RWPE1 (cell line): ENCODE measurements around the gene PCDH15.

Experiments
- CTCF ChIA-PET: fragments of 350-600 bp; sonication (Branson Sonifier 250); formaldehyde crosslinking; extraction: SDS; loops from one replicate; lab custom pipeline; 2021; lab: Yijun Ruan, JAX
- POLR2A ChIA-PET: fragments of 400-600 bp; formaldehyde crosslinking; extraction: SDS; loops from one replicate; lab custom pipeline; 2020; ENCODE audit warnings: antibody characterized with exemption; ENCODE audit not compliant: low non-redundant PET; lab: Yijun Ruan, JAX
- DNase-seq: peaks from one replicate; pipeline ENCODE4 v3.0.0; 2012; ENCODE audit warnings: low spot score
- H3K27ac ChIP-seq: fragments of 450-650 bp; 2 replicates; pipeline ENCODE4 v1.5.1; 2017
- TF ChIP-seq, protein P1 (sequence below): fragments of 450-650 bp; conservative IDR thresholded peaks from 2 replicates; pipeline ENCODE4 v1.5.1; 2017; ENCODE audit warnings: low read depth, mild to moderate bottlenecking

PCDH15 gene

DNA sequence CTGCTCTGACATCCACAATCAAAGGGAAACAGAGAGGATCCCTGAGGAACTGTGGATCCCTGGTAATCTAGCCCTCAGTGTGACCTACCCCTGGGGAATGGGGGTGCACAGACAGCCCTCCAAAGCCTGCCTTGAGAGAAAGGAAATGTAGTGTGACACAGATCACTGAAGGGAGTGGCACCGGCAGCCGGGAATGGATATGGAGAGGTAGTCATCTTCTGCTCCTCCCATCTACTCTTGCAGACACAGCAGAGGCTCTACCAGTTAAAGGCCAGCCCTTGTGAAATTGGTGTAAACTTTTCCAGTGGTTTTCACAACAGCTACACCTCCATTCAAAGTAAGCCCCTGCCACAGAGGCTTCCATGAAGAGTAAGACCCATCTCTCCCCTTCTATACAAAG lies 144.4 kb downstream of the PCDH15 start:
- ChIA-PET POLR2A (no interaction called here), CTCF (no interaction called here)
- TF ChIP-seq, protein P1, sequence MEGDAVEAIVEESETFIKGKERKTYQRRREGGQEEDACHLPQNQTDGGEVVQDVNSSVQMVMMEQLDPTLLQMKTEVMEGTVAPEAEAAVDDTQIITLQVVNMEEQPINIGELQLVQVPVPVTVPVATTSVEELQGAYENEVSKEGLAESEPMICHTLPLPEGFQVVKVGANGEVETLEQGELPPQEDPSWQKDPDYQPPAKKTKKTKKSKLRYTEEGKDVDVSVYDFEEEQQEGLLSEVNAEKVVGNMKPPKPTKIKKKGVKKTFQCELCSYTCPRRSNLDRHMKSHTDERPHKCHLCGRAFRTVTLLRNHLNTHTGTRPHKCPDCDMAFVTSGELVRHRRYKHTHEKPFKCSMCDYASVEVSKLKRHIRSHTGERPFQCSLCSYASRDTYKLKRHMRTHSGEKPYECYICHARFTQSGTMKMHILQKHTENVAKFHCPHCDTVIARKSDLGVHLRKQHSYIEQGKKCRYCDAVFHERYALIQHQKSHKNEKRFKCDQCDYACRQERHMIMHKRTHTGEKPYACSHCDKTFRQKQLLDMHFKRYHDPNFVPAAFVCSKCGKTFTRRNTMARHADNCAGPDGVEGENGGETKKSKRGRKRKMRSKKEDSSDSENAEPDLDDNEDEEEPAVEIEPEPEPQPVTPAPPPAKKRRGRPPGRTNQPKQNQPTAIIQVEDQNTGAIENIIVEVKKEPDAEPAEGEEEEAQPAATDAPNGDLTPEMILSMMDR: no peak

GRCh38 chr10:54653518-54653917 lies 147.5 kb downstream of the PCDH15 start:
- TF ChIP-seq, protein P1: no peak
- no peak overlapping the region for H3K27ac ChIP-seq
- ChIA-PET CTCF (no interaction called here), POLR2A (no interaction called here)
- no peak for DNase-seq

More for the DNA sequence above, 144.4 kb downstream of the PCDH15 start:
- DNase-seq: no peak
- H3K27ac ChIP-seq: no peak overlapping the region

GRCh38 chr10:54650547-54650946 lies 150.5 kb downstream of the PCDH15 start:
- H3K27ac ChIP-seq: no peak overlapping the region
- ChIA-PET CTCF (interaction anchor here (0.5 to 0.7 kb wide), 2 partner anchors 210 to 983 kb away, joined by 3 to 4 read pairs; no protein-coding TSS in a partner anchor), POLR2A (no interaction called here)
- TF ChIP-seq, protein P1: no peak
- no peak for DNase-seq

- ChIA-PET CTCF (interaction anchor here (0.6 kb wide), 1 partner anchor 827 kb away, joined by 5 read pairs; no protein-coding TSS in a partner anchor), POLR2A (no interaction called here)
- H3K27ac ChIP-seq: no peak overlapping the region
- DNase-seq: no peak
- TF ChIP-seq, protein P1: no peak
These were observed 179.0 kb downstream of the PCDH15 start for GRCh38 chr10:54622017-54622416.

DNA sequence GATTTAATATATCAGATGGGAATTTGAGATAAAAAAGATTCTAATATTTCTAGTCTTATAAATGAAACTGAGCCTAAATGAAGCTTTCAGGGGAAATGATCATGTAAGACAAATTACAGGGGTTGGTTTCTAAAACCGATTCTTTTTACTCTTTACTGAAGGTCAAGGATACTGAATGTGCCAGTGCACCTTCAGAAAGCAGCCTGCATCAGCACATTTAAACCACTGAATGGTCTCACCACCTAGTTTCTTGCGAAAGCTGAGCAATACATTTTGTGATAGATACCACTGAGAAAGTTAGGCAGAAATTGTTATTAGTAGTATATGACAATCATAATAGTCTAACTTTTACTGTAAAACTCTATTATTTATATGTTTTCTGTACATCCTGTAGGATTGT lies 180.7 kb downstream of the PCDH15 start:
- CTCF ChIA-PET: interaction anchor here (0.6 kb wide), 1 partner anchor 346 kb away, joined by 3 read pairs; no protein-coding TSS in a partner anchor
- H3K27ac ChIP-seq: no peak overlapping the region
- TF ChIP-seq, protein P1: no peak
- POLR2A ChIA-PET: no interaction called here
- no peak for DNase-seq

DNA sequence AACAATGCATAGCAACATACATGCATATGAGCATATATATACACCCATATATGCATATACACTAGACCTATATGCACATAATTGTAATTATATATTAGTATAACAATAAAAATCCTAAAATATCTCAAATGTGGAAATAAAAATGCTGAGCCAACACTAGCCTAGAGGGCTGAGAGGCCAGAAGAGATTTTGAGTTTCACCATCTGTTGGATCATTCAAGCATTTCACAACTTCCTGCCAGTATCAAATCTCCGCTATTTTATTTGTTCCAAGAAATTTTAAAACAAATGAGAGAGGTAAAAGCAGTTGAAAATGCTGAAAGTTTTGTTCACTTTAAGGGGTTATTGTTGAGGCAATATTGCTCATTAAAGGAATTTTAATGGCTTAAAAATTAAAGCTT lies 187.0 kb downstream of the PCDH15 start:
- TF ChIP-seq, protein P1: no peak
- ChIA-PET CTCF (no interaction called here), POLR2A (no interaction called here)
- H3K27ac ChIP-seq: no peak overlapping the region
- DNase-seq: no peak
